Measurements from ENCODE around the gene MNX1. TPM values are rescaled to one million over a fixed set of nuclear protein-coding genes. Genes with fewer than 3 reads are reported as not detected.
A peak's percentile ranks its signal among the peaks of the same experiment; 100 is the strongest.

The MNX1 gene
- total RNA-seq, 2 experiments from 2014 or later, result 0.10 TPM; not detected in 1

GRCh38 chr7:157016352-157017041, 6.0 kb upstream of the MNX1 start:
- no peaks in the 10 kb centered on the region for H3K9me3 Mint-ChIP-seq
- H3K36me3 Mint-ChIP-seq (ENCODE audit: low read depth), result peaks cover 4% of the 10 kb centered on the region
- ChIA-PET POLR2A (no interaction called here), CTCF (no interaction called here)
- peak; percentile 29 for DNase-seq
- H3K4me1 Mint-ChIP-seq, result peaks cover 24% of the 10 kb centered on the region
- H3K27me3 Mint-ChIP-seq, result peaks cover 83% of the 10 kb centered on the region
- H3K4me3 Mint-ChIP-seq, result no peak overlapping the region
- H3K27ac Mint-ChIP-seq, result no peak overlapping the region

- H3K4me1 Mint-ChIP-seq, result peaks cover 28% of the 10 kb centered on the region
- ChIA-PET CTCF (no interaction called here), POLR2A (no interaction called here)
- DNase-seq, result no peak
- H3K36me3 Mint-ChIP-seq (ENCODE audit: low read depth), result peaks cover 4% of the 10 kb centered on the region
- no peak overlapping the region for H3K4me3 Mint-ChIP-seq
- no peaks in the 10 kb centered on the region for H3K9me3 Mint-ChIP-seq
- H3K27ac Mint-ChIP-seq, result no peak overlapping the region
- H3K27me3 Mint-ChIP-seq, result peaks cover 86% of the 10 kb centered on the region
Observed at GRCh38 chr7:157016024-157016351, 5.5 kb upstream of the MNX1 start.

- peaks cover 4% of the 10 kb centered on the region for H3K36me3 Mint-ChIP-seq (ENCODE audit: low read depth)
- no peak for DNase-seq
- no peaks in the 10 kb centered on the region for H3K9me3 Mint-ChIP-seq
- peaks cover 79% of the 10 kb centered on the region for H3K27me3 Mint-ChIP-seq
- H3K4me3 Mint-ChIP-seq, result no peak overlapping the region
- no peak overlapping the region for H3K27ac Mint-ChIP-seq
- POLR2A ChIA-PET, result no interaction called here
- CTCF ChIA-PET, result no interaction called here
- peaks cover 27% of the 10 kb centered on the region for H3K4me1 Mint-ChIP-seq
Observed at GRCh38 chr7:157014635-157015555, 4.4 kb upstream of the MNX1 start.

GRCh38 chr7:157013602-157014549, 3.4 kb upstream of the MNX1 start:
- H3K36me3 Mint-ChIP-seq (ENCODE audit: low read depth), result peaks cover 4% of the 10 kb centered on the region
- H3K27ac Mint-ChIP-seq, result no peak overlapping the region
- no peaks in the 10 kb centered on the region for H3K9me3 Mint-ChIP-seq
- H3K4me1 Mint-ChIP-seq, result peaks cover 25% of the 10 kb centered on the region
- no peak for DNase-seq
- no peak overlapping the region for H3K4me3 Mint-ChIP-seq
- POLR2A ChIA-PET, result no interaction called here
- CTCF ChIA-PET, result no interaction called here
- H3K27me3 Mint-ChIP-seq, result peaks cover 79% of the 10 kb centered on the region

- POLR2A ChIA-PET, result no interaction called here
- Mint-ChIP-seq H3K27ac (no peak overlapping the region), H3K4me1 (peaks cover 25% of the 10 kb centered on the region), H3K36me3 (ENCODE audit: low read depth) (peaks cover 4% of the 10 kb centered on the region), H3K9me3 (no peaks in the 10 kb centered on the region), H3K27me3 (peaks cover 80% of the 10 kb centered on the region), H3K4me3 (no peak overlapping the region)
- no peak for DNase-seq
- CTCF ChIA-PET, result no interaction called here
Observed at GRCh38 chr7:157013101-157013500, 2.6 kb upstream of the MNX1 start.

GRCh38 chr7:157012113-157012547, 1.7 kb upstream of the MNX1 start:
- H3K4me1 Mint-ChIP-seq, result peaks cover 25% of the 10 kb centered on the region
- POLR2A ChIA-PET, result no interaction called here
- H3K27ac Mint-ChIP-seq, result no peak overlapping the region

GRCh38 chr7:157011333-157012112, 1.1 kb upstream of the MNX1 start:
- Mint-ChIP-seq H3K4me3 (peak overlapping the region; percentile 18), H3K4me1 (peaks cover 20% of the 10 kb centered on the region), H3K27me3 (peaks cover 83% of the 10 kb centered on the region), H3K36me3 (ENCODE audit: low read depth) (peaks cover 4% of the 10 kb centered on the region), H3K27ac (peak overlapping the region; percentile 47), H3K9me3 (no peaks in the 10 kb centered on the region)
- ChIA-PET CTCF (no interaction called here), POLR2A (no interaction called here)
- DNase-seq, result no peak

More at GRCh38 chr7:157012113-157012547, 1.7 kb upstream of the MNX1 start:
- no peak overlapping the region for H3K4me3 Mint-ChIP-seq
- peaks cover 84% of the 10 kb centered on the region for H3K27me3 Mint-ChIP-seq
- H3K9me3 Mint-ChIP-seq, result no peaks in the 10 kb centered on the region
- DNase-seq, result no peak
- CTCF ChIA-PET, result no interaction called here
- peaks cover 4% of the 10 kb centered on the region for H3K36me3 Mint-ChIP-seq (ENCODE audit: low read depth)

GRCh38 chr7:157009778-157010587, 480 bp downstream of the MNX1 start:
- POLR2A ChIA-PET, result interaction anchor here (0.6 kb wide), 1 partner anchor 59 kb away, joined by 3 read pairs; no protein-coding TSS in a partner anchor
- DNase-seq, result no peak
- Mint-ChIP-seq H3K36me3 (ENCODE audit: low read depth) (peaks cover 4% of the 10 kb centered on the region), H3K4me3 (peak overlapping the region; percentile 59), H3K9me3 (no peaks in the 10 kb centered on the region), H3K27ac (no peak overlapping the region), H3K4me1 (peaks cover 16% of the 10 kb centered on the region), H3K27me3 (peaks cover 79% of the 10 kb centered on the region)
- CTCF ChIA-PET, result no interaction called here

GRCh38 chr7:157009170-157009777, 1.2 kb downstream of the MNX1 start:
- Mint-ChIP-seq H3K9me3 (no peaks in the 10 kb centered on the region), H3K36me3 (ENCODE audit: low read depth) (peaks cover 4% of the 10 kb centered on the region), H3K27me3 (peaks cover 79% of the 10 kb centered on the region), H3K4me1 (peaks cover 23% of the 10 kb centered on the region), H3K4me3 (peak overlapping the region; percentile 59), H3K27ac (no peak overlapping the region)
- DNase-seq, result no peak
- ChIA-PET POLR2A (no interaction called here), CTCF (no interaction called here)

GRCh38 chr7:157008206-157009169, 2.0 kb downstream of the MNX1 start:
- Mint-ChIP-seq H3K27me3 (peaks cover 78% of the 10 kb centered on the region), H3K4me1 (peaks cover 24% of the 10 kb centered on the region), H3K36me3 (ENCODE audit: low read depth) (peaks cover 4% of the 10 kb centered on the region), H3K27ac (no peak overlapping the region), H3K4me3 (no peak overlapping the region), H3K9me3 (no peaks in the 10 kb centered on the region)
- ChIA-PET POLR2A (no interaction called here), CTCF (no interaction called here)
- no peak for DNase-seq
